Neural cell (in vitro differentiated cells): ENCODE measurements around the gene FMC1. TPM values are rescaled to one million over a fixed set of nuclear protein-coding genes. Genes with fewer than 3 reads are reported as not detected.

Experiments used
- polyA plus RNA-seq: library from polyadenylated mRNA; depleted of rRNA; stranded (reverse); fragments of >200 nt; gene quantifications from 2 replicates; pipeline ENCODE4 v1.2.3, GENCODE V29; 2014
- small RNA-seq, 3 experiments: library from RNA; depleted of rRNA; stranded (forward); fragments of <200 nt; gene quantifications; one replicate each; pipeline ENCODE3, GENCODE V24; 2012

Gene FMC1
- polyA plus RNA-seq, 1 donor from 2014 or later, result 54.8 TPM

Small RNA genes within 50 kb of the gene (small RNA-seq; reads per million reads assigned to genes)
- gene RNU6-206P, result 0 reads per million in 3 experiments

Other genes with a start within 250 kb of the FMC1 start
- gene ZC3HAV1, start 231.6 kb upstream of the FMC1 start, polyA plus RNA-seq, result 0.04 and 0.16 TPM in 2 replicates
- gene UBN2, start 110.1 kb upstream of the FMC1 start, polyA plus RNA-seq, result 17.4 and 18.2 TPM in 2 replicates
- gene LUC7L2, start 18.6 kb downstream of the FMC1 start, polyA plus RNA-seq, result 118 and 153 TPM in 2 replicates
- not detected in 2 replicates for gene KLRG2, start 142.3 kb downstream of the FMC1 start, polyA plus RNA-seq
- gene CLEC2L, start 182.3 kb downstream of the FMC1 start, polyA plus RNA-seq, result 4.5 and 17.8 TPM in 2 replicates